ENCODE results near the gene SSH2.
"Not testable (repeated sequence)": the region's sequence is repeated elsewhere in the genome, so short reads cannot be mapped to it uniquely, and the experiment has no call there.

GRCh38 chr17:29725408-29725807, 204.6 kb downstream of the SSH2 start:
- not testable (repeated sequence) for TF ChIP-seq CTCF (IDR thresholded peaks at IDR 0.05; ENCODE audit: poor library complexity, severe bottlenecking); EP300 (conservative IDR thresholded peaks at IDR 0.05; ENCODE audit: poor library complexity, severe bottlenecking); POLR2AphosphoS5 (IDR thresholded peaks at IDR 0.05); MXI1 (conservative IDR thresholded peaks at IDR 0.05; ENCODE audit: poor library complexity, severe bottlenecking); TAF1 (IDR thresholded peaks at IDR 0.05; ENCODE audit: low read depth); EZH2 (IDR thresholded peaks at IDR 0.05; ENCODE audit: borderline replicate concordance, insufficient read depth, low read length, poor library complexity, severe bottlenecking); SMC3 (conservative IDR thresholded peaks at IDR 0.05; ENCODE audit: poor library complexity); RAD21 (conservative IDR thresholded peaks at IDR 0.05)
- TF ChIP-seq, protein P1, sequence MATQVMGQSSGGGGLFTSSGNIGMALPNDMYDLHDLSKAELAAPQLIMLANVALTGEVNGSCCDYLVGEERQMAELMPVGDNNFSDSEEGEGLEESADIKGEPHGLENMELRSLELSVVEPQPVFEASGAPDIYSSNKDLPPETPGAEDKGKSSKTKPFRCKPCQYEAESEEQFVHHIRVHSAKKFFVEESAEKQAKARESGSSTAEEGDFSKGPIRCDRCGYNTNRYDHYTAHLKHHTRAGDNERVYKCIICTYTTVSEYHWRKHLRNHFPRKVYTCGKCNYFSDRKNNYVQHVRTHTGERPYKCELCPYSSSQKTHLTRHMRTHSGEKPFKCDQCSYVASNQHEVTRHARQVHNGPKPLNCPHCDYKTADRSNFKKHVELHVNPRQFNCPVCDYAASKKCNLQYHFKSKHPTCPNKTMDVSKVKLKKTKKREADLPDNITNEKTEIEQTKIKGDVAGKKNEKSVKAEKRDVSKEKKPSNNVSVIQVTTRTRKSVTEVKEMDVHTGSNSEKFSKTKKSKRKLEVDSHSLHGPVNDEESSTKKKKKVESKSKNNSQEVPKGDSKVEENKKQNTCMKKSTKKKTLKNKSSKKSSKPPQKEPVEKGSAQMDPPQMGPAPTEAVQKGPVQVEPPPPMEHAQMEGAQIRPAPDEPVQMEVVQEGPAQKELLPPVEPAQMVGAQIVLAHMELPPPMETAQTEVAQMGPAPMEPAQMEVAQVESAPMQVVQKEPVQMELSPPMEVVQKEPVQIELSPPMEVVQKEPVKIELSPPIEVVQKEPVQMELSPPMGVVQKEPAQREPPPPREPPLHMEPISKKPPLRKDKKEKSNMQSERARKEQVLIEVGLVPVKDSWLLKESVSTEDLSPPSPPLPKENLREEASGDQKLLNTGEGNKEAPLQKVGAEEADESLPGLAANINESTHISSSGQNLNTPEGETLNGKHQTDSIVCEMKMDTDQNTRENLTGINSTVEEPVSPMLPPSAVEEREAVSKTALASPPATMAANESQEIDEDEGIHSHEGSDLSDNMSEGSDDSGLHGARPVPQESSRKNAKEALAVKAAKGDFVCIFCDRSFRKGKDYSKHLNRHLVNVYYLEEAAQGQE (IDR thresholded peaks at IDR 0.05; ENCODE audit: borderline replicate concordance), result not testable (repeated sequence)

Data from neural cell (in vitro differentiated cells).